ENCODE data around the gene SEC16A.

The SEC16A gene

GRCh38 chr9:136482793-136483588, at the start of gene SEC16A:
SEC16A (minus strand) TSS chr9:136483040; CDS start chr9:136477615, 5,425 bp downstream.
- peak; percentile 74 for ATAC-seq (replicated peaks; ENCODE audit: extremely low read depth, poor library complexity, severe bottlenecking)
- Mint-ChIP-seq H3K9me3 (no peaks in the 10 kb centered on the region), H3K4me1 (peaks cover 29% of the 10 kb centered on the region), H3K27ac (ENCODE audit: low read depth) (peak within 1 kb of the TSS; percentile 99), H3K4me3 (peak within 1 kb of the TSS; percentile 99), H3K27me3 (no peaks in the 10 kb centered on the region), H3K36me3 (ENCODE audit: insufficient read depth) (peaks cover 30% of the 10 kb centered on the region)
- peak; percentile 98 for DNase-seq (ENCODE audit: low spot score in 2 of 2)

GRCh38 chr9:136531904-136532798, 49.3 kb upstream of the SEC16A start:
- Mint-ChIP-seq H3K27ac (ENCODE audit: low read depth) (peak overlapping the region; percentile 87), H3K36me3 (ENCODE audit: insufficient read depth) (peaks cover 14% of the 10 kb centered on the region), H3K27me3 (no peaks in the 10 kb centered on the region), H3K4me3 (peak overlapping the region; percentile 70), H3K4me1 (peaks cover 32% of the 10 kb centered on the region), H3K9me3 (no peaks in the 10 kb centered on the region)
- DNase-seq (ENCODE audit: low spot score in 2 of 2) (no peak), ATAC-seq (replicated peaks; ENCODE audit: extremely low read depth, poor library complexity, severe bottlenecking) (no peak)

GRCh38 chr9:136531186-136531903, 48.5 kb upstream of the SEC16A start:
- Mint-ChIP-seq H3K4me1 (peaks cover 29% of the 10 kb centered on the region), H3K9me3 (no peaks in the 10 kb centered on the region), H3K27ac (ENCODE audit: low read depth) (peak overlapping the region; percentile 87), H3K36me3 (ENCODE audit: insufficient read depth) (peaks cover 14% of the 10 kb centered on the region), H3K4me3 (peak overlapping the region; percentile 52), H3K27me3 (no peaks in the 10 kb centered on the region)
- no peak for DNase-seq (ENCODE audit: low spot score in 2 of 2)
- ATAC-seq (replicated peaks; ENCODE audit: extremely low read depth, poor library complexity, severe bottlenecking): no peak

- DNase-seq (ENCODE audit: low spot score in 2 of 2) (no peak), ATAC-seq (replicated peaks; ENCODE audit: extremely low read depth, poor library complexity, severe bottlenecking) (no peak)
- Mint-ChIP-seq H3K4me3 (peak overlapping the region; percentile 52), H3K27ac (ENCODE audit: low read depth) (peak overlapping the region; percentile 51), H3K27me3 (no peaks in the 10 kb centered on the region), H3K4me1 (peaks cover 29% of the 10 kb centered on the region), H3K36me3 (ENCODE audit: insufficient read depth) (peaks cover 14% of the 10 kb centered on the region), H3K9me3 (no peaks in the 10 kb centered on the region)
Observed at GRCh38 chr9:136530461-136531089, 47.7 kb upstream of the SEC16A start.

- Mint-ChIP-seq H3K9me3 (no peaks in the 10 kb centered on the region), H3K27me3 (no peaks in the 10 kb centered on the region), H3K27ac (ENCODE audit: low read depth) (no peak overlapping the region), H3K4me1 (peaks cover 29% of the 10 kb centered on the region), H3K4me3 (no peak overlapping the region), H3K36me3 (ENCODE audit: insufficient read depth) (peaks cover 14% of the 10 kb centered on the region)
- ATAC-seq (replicated peaks; ENCODE audit: extremely low read depth, poor library complexity, severe bottlenecking): no peak
- no peak for DNase-seq (ENCODE audit: low spot score in 2 of 2)
Observed at GRCh38 chr9:136529516-136530460, 46.9 kb upstream of the SEC16A start.

GRCh38 chr9:136528716-136529341, 46.0 kb upstream of the SEC16A start:
- DNase-seq (ENCODE audit: low spot score in 2 of 2) (no peak), ATAC-seq (replicated peaks; ENCODE audit: extremely low read depth, poor library complexity, severe bottlenecking) (no peak)
- Mint-ChIP-seq H3K36me3 (ENCODE audit: insufficient read depth) (peaks cover 14% of the 10 kb centered on the region), H3K27ac (ENCODE audit: low read depth) (peak overlapping the region; percentile 51), H3K9me3 (no peaks in the 10 kb centered on the region), H3K4me1 (peaks cover 22% of the 10 kb centered on the region), H3K4me3 (no peak overlapping the region), H3K27me3 (no peaks in the 10 kb centered on the region)

GRCh38 chr9:136527721-136528710, 45.2 kb upstream of the SEC16A start:
- DNase-seq (ENCODE audit: low spot score in 2 of 2) (no peak), ATAC-seq (replicated peaks; ENCODE audit: extremely low read depth, poor library complexity, severe bottlenecking) (no peak)
- Mint-ChIP-seq H3K4me1 (peaks cover 14% of the 10 kb centered on the region), H3K27ac (ENCODE audit: low read depth) (peak overlapping the region; percentile 51), H3K36me3 (ENCODE audit: insufficient read depth) (peaks cover 8% of the 10 kb centered on the region), H3K9me3 (no peaks in the 10 kb centered on the region), H3K27me3 (no peaks in the 10 kb centered on the region), H3K4me3 (no peak overlapping the region)

GRCh38 chr9:136527131-136527530, 44.3 kb upstream of the SEC16A start:
- Mint-ChIP-seq H3K36me3 (ENCODE audit: insufficient read depth) (peaks cover 5% of the 10 kb centered on the region), H3K27me3 (no peaks in the 10 kb centered on the region), H3K27ac (ENCODE audit: low read depth) (no peak overlapping the region), H3K4me3 (no peak overlapping the region), H3K4me1 (peaks cover 5% of the 10 kb centered on the region), H3K9me3 (no peaks in the 10 kb centered on the region)
- ATAC-seq (replicated peaks; ENCODE audit: extremely low read depth, poor library complexity, severe bottlenecking) (no peak), DNase-seq (ENCODE audit: low spot score in 2 of 2) (no peak)

- Mint-ChIP-seq H3K27me3 (no peaks in the 10 kb centered on the region), H3K4me1 (peaks cover under 1% of the 10 kb centered on the region), H3K36me3 (ENCODE audit: insufficient read depth) (peaks cover 6% of the 10 kb centered on the region), H3K4me3 (no peak overlapping the region), H3K9me3 (no peaks in the 10 kb centered on the region), H3K27ac (ENCODE audit: low read depth) (no peak overlapping the region)
- ATAC-seq (replicated peaks; ENCODE audit: extremely low read depth, poor library complexity, severe bottlenecking) (no peak), DNase-seq (ENCODE audit: low spot score in 2 of 2) (no peak)
Observed at GRCh38 chr9:136526625-136527066, 43.8 kb upstream of the SEC16A start.

- ATAC-seq (replicated peaks; ENCODE audit: extremely low read depth, poor library complexity, severe bottlenecking) (no peak), DNase-seq (ENCODE audit: low spot score in 2 of 2) (no peak)
- Mint-ChIP-seq H3K27me3 (no peaks in the 10 kb centered on the region), H3K4me1 (no peaks in the 10 kb centered on the region), H3K9me3 (no peaks in the 10 kb centered on the region), H3K4me3 (no peak overlapping the region), H3K27ac (ENCODE audit: low read depth) (no peak overlapping the region), H3K36me3 (ENCODE audit: insufficient read depth) (peaks cover 6% of the 10 kb centered on the region)
Observed at GRCh38 chr9:136525841-136526499, 43.1 kb upstream of the SEC16A start.
